IMR-90 (cell line): ENCODE measurements around the gene NFATC1. TPM values are rescaled to one million over a fixed set of nuclear protein-coding genes. Genes with fewer than 3 reads are reported as not detected.
A peak's percentile ranks its signal among the peaks of the same experiment; 100 is the strongest.

Experiments
- ATAC-seq: fragments of 200-7000 bp; cut with Tn5 transposase; 2 replicates; pipeline ENCODE4 v1.9.1; 2020; ENCODE audit warnings: low read depth, mild to moderate bottlenecking, moderate library complexity
- BruUV-seq: library from RNA; stranded (reverse); fragments of 400-500 nt; replicated peaks from 2 replicates; lab custom pipeline; 2021; lab: Mats Ljungman, UMichigan
- CTCF ChIA-PET: fragments of 300-600 bp; formaldehyde crosslinking; extraction: SDS; loops from one replicate; lab custom pipeline; 2021; ENCODE audit warnings: antibody characterized with exemption; lab: Yijun Ruan, JAX
- POLR2A ChIA-PET: fragments of 300-600 bp; sonication (Branson Sonifier 250); formaldehyde crosslinking; loops from one replicate; lab custom pipeline; 2022; ENCODE audit warnings: antibody characterized with exemption; ENCODE audit not compliant: unreplicated experiment; lab: Charles Lee
- DNase-seq: peaks from one replicate; pipeline ENCODE4 v3.0.0; 2013
- H2AFZ ChIP-seq: replicated peaks from 2 replicates; pipeline ENCODE3; 2013; ENCODE audit warnings: low read length, mild to moderate bottlenecking; ENCODE audit not compliant: poor library complexity
- H2AK5ac ChIP-seq: 2 replicates; pipeline ENCODE4 v1.6.1; 2013; ENCODE audit warnings: low read depth, low read length, inconsistent platforms
- H2AK9ac ChIP-seq: replicated peaks from 2 replicates; pipeline ENCODE3; 2013; ENCODE audit warnings: mild to moderate bottlenecking, low read depth, low read length, moderate library complexity; ENCODE audit not compliant: poor library complexity
- H2BK120ac ChIP-seq: 2 replicates; pipeline ENCODE4 v1.6.1; 2013; ENCODE audit warnings: low read depth, low read length, inconsistent platforms
- H2BK15ac ChIP-seq: 3 replicates; pipeline ENCODE4 v1.6.1; 2013; ENCODE audit warnings: low read depth, low read length, inconsistent platforms
- H2BK20ac ChIP-seq: 2 replicates; pipeline ENCODE4 v1.6.1; 2013; ENCODE audit warnings: low read depth, mild to moderate bottlenecking, inconsistent platforms, low read length, moderate library complexity
- H2BK5ac ChIP-seq: 2 replicates; pipeline ENCODE4 v1.6.1; 2013; ENCODE audit warnings: mild to moderate bottlenecking, low read depth, low read length, inconsistent platforms; ENCODE audit not compliant: poor library complexity, severe bottlenecking
- H3K14ac ChIP-seq: replicated peaks from 2 replicates; pipeline ENCODE4 v1.6.1; 2013; ENCODE audit warnings: low read depth, low read length, inconsistent platforms
- H3K18ac ChIP-seq: 2 replicates; pipeline ENCODE4 v1.6.1; 2013; ENCODE audit warnings: low read depth, low read length, control low read depth
- H3K23ac ChIP-seq: 2 replicates; pipeline ENCODE4 v1.6.1; 2013; ENCODE audit warnings: low read depth, low read length, inconsistent platforms
- H3K27ac ChIP-seq: 2 replicates; pipeline ENCODE4 v1.5.1; 2013; ENCODE audit warnings: mild to moderate bottlenecking, control low read depth, low read length; ENCODE audit not compliant: insufficient read depth
- H3K27me3 ChIP-seq: 2 replicates; pipeline ENCODE4 v1.6.1; 2013; ENCODE audit warnings: low read length; ENCODE audit not compliant: control insufficient read depth, insufficient read depth
- H3K36me3 ChIP-seq: 2 replicates; pipeline ENCODE4 v1.6.1; 2013; ENCODE audit warnings: low read length, mixed read lengths; ENCODE audit not compliant: control insufficient read depth, insufficient read depth
- H3K4ac ChIP-seq: 2 replicates; pipeline ENCODE4 v1.6.1; 2013; ENCODE audit warnings: low read depth, low read length, inconsistent platforms
- H3K4me1 ChIP-seq: 2 replicates; pipeline ENCODE4 v1.6.1; 2013; ENCODE audit warnings: low read length, mixed read lengths; ENCODE audit not compliant: control insufficient read depth, insufficient read depth
- H3K4me2 ChIP-seq: 2 replicates; pipeline ENCODE4 v1.6.1; 2013; ENCODE audit warnings: low read depth, mild to moderate bottlenecking, control low read depth, low read length, moderate library complexity
- H3K4me3 ChIP-seq: 2 replicates; pipeline ENCODE4 v1.5.1; 2013; ENCODE audit warnings: low read depth, mild to moderate bottlenecking, control low read depth, low read length, moderate library complexity; ENCODE audit not compliant: insufficient read depth
- H3K56ac ChIP-seq: 2 replicates; pipeline ENCODE4 v1.6.1; 2013; ENCODE audit warnings: low read length, inconsistent platforms; ENCODE audit not compliant: insufficient read depth; ENCODE audit errors: extremely low read depth
- H3K79me1 ChIP-seq, 2 experiments: 2 replicates each; pipeline ENCODE4 v1.6.1; 2013; ENCODE audit warnings: low read length in 2 of 2, inconsistent platforms in 1 of 2, low read depth in 1 of 2
- H3K9ac ChIP-seq: 2 replicates; pipeline ENCODE4 v1.6.1; 2013; ENCODE audit warnings: low read depth, low read length, control low read depth
- H3K9me1 ChIP-seq: 2 replicates; pipeline ENCODE4 v1.6.1; 2013; ENCODE audit warnings: low read length, inconsistent platforms; ENCODE audit not compliant: insufficient read depth
- H3K9me3 ChIP-seq: 2 replicates; pipeline ENCODE4 v1.6.1; 2013; ENCODE audit warnings: low read length; ENCODE audit not compliant: control insufficient read depth, insufficient read depth
- H4K20me1 ChIP-seq: 2 replicates; pipeline ENCODE4 v1.6.1; 2013; ENCODE audit warnings: low read length, inconsistent platforms; ENCODE audit not compliant: insufficient read depth
- H4K5ac ChIP-seq: 2 replicates; pipeline ENCODE4 v1.6.1; 2013; ENCODE audit warnings: mild to moderate bottlenecking, low read depth, low read length, control low read depth
- H4K8ac ChIP-seq, 2 experiments: 2 replicates each; pipeline ENCODE4 v1.6.1; 2013; ENCODE audit warnings: low read depth in 2 of 2, low read length in 2 of 2, control low read depth in 1 of 2, inconsistent platforms in 1 of 2
- H4K91ac ChIP-seq: 2 replicates; pipeline ENCODE4 v1.6.1; 2013; ENCODE audit warnings: low read depth, low read length, inconsistent platforms; ENCODE audit not compliant: insufficient read depth
- BHLHE40 ChIP-seq: fragments of 150-350 bp; IDR thresholded peaks from 2 replicates; pipeline ENCODE4 v1.6.1; 2016; ENCODE audit warnings: mild to moderate bottlenecking, low read depth, low read length
- CEBPB ChIP-seq: IDR thresholded peaks from 2 replicates; pipeline ENCODE4 v1.6.1; 2012; ENCODE audit warnings: low read depth, low read length, improper control_type of control experiment
- CHD1 ChIP-seq: IDR thresholded peaks from 2 replicates; pipeline ENCODE4 v1.6.1; 2012; ENCODE audit warnings: low read depth, low read length, improper control_type of control experiment
- FOS ChIP-seq: fragments of 150-350 bp; IDR thresholded peaks from 2 replicates; pipeline ENCODE4 v1.6.1; 2016; ENCODE audit warnings: low read depth, low read length
- MAFK ChIP-seq: IDR thresholded peaks from 2 replicates; pipeline ENCODE4 v1.6.1; 2012; ENCODE audit warnings: low read depth, low read length, improper control_type of control experiment
- MAZ ChIP-seq: IDR thresholded peaks from 2 replicates; pipeline ENCODE4 v1.6.1; 2012; ENCODE audit warnings: low read depth, mild to moderate bottlenecking, low read length, improper control_type of control experiment, moderate library complexity, borderline replicate concordance
- NFE2L2 ChIP-seq: fragments of 150-350 bp; IDR thresholded peaks from 2 replicates; pipeline ENCODE4 v1.6.1; 2016; ENCODE audit warnings: low read depth, mild to moderate bottlenecking, low read length
- POLR2A ChIP-seq: IDR thresholded peaks from 2 replicates; pipeline ENCODE4 v1.6.1; 2012; ENCODE audit warnings: mild to moderate bottlenecking, low read depth, low read length
- RAD21 ChIP-seq: IDR thresholded peaks from 2 replicates; pipeline ENCODE4 v1.6.1; 2012; ENCODE audit warnings: low read length, improper control_type of control experiment
- RCOR1 ChIP-seq: IDR thresholded peaks from 2 replicates; pipeline ENCODE4 v1.6.1; 2012; ENCODE audit warnings: mild to moderate bottlenecking, low read length, improper control_type of control experiment; ENCODE audit not compliant: insufficient replicate concordance
- RFX5 ChIP-seq: IDR thresholded peaks from 2 replicates; pipeline ENCODE4 v1.8.0; 2012; ENCODE audit warnings: low read depth, mild to moderate bottlenecking, low read length, moderate library complexity
- SMC3 ChIP-seq: fragments of 150-350 bp; IDR thresholded peaks from 2 replicates; pipeline ENCODE4 v1.6.1; 2016; ENCODE audit warnings: low read depth, mild to moderate bottlenecking, antibody characterized with exemption, low read length, moderate library complexity
- USF2 ChIP-seq: fragments of 150-350 bp; IDR thresholded peaks from 2 replicates; pipeline ENCODE4 v1.6.1; 2017; ENCODE audit warnings: mild to moderate bottlenecking, antibody characterized with exemption, low read length, low read depth
- WGBS, 2 experiments: methylation state at CpG; one replicate each; pipeline versions ENCODE4 v1.1.5 to v1.1.7; 2013; ENCODE audit warnings: missing lambda C conversion rate in 2 of 2; ENCODE audit not compliant: insufficient read length in 1 of 2; ENCODE audit errors: extremely low coverage in 2 of 2; 5-methylcytosine and 5-hydroxymethylcytosine counted together
- dilution Hi-C: fragments of 300-500 bp; cut with HindIII; formaldehyde crosslinking; loops from one replicate; pipeline ENCODE4 v1.14.3; 2018; ENCODE audit warnings: low sequenced_read_pairs; ENCODE audit not compliant: unreplicated experiment
- in situ Hi-C: fragments of 300-500 bp; cut with MboI; formaldehyde crosslinking; loops from 3 replicates; pipeline ENCODE4 v1.14.3; 2019; ENCODE audit warnings: low sequenced_read_pairs, inconsistent platforms, mixed read lengths
- intact Hi-C: fragments of 100-400 bp; cut with micrococcal nuclease; formaldehyde crosslinking; loops from 2 replicates; pipeline ENCODE4 v1.10.0; 2022
- polyA plus RNA-seq, 3 experiments: library from polyadenylated mRNA; depleted of rRNA; stranded (reverse); fragments of >200 nt; gene quantifications; 2 replicates each; pipeline ENCODE4 v1.2.3, GENCODE V29; 2012; ENCODE audit warnings: low replicate concordance in 1 of 3
- total RNA-seq: library from RNA; depleted of rRNA; stranded (reverse); fragments of >200 nt; gene quantifications from 2 replicates; pipeline ENCODE4 v1.2.3, GENCODE V29; 2012
- TF ChIP-seq, protein P1 (sequence below): conservative IDR thresholded peaks from 2 replicates; pipeline ENCODE4 v1.5.1; 2012; ENCODE audit warnings: mild to moderate bottlenecking, low read depth, low read length, improper control_type of control experiment
- TF ChIP-seq, protein P2 (sequence below): fragments of 150-350 bp; IDR thresholded peaks from 2 replicates; pipeline ENCODE4 v1.6.1; 2016; ENCODE audit warnings: low read depth, mild to moderate bottlenecking, low read length, moderate library complexity, borderline replicate concordance

Gene NFATC1
- total and polyA plus RNA-seq, 2 of the 4 experiments (the other 2 are of a cell fraction): 0.36 to 1.8 TPM

- peak overlapping the region; percentile 79; the same call in 1 of the 2 replicates for H3K27ac ChIP-seq
- H3K9me1 ChIP-seq: peaks cover 9% of the 10 kb centered on the region
- 0 out of 2 replicates have a peak, but pooled peaks cover 2% of the 10 kb centered on the region for H3K27me3 ChIP-seq
- H2BK20ac ChIP-seq: 0 out of 2 replicates have a peak overlapping the region, but pooled peaks have one; percentile 96
- H2BK120ac ChIP-seq: peak overlapping the region; percentile 98
- H4K5ac ChIP-seq: peak overlapping the region; percentile 36
- no peak overlapping the region for H3K4me3 ChIP-seq
- H3K9me3 ChIP-seq: no peaks in the 10 kb centered on the region
- H3K4ac ChIP-seq: peak overlapping the region; percentile 93
- intact Hi-C loops: no loop called here
- 94% methylated on average over 18 of the region's 24 CpGs; no CpG with 5 or more reads in 1 of the 2 experiments for WGBS, 2 experiments
- dilution Hi-C loops: no loop called here
- peak overlapping the region; percentile 26 for H3K18ac ChIP-seq
- H2AK9ac ChIP-seq: peak overlapping the region; percentile 32
- H4K8ac ChIP-seq: peak overlapping the region; percentile 90 to 97; a peak in 3 of 4 replicates
- no peak overlapping the region for H3K4me2 ChIP-seq
- peak overlapping the region; percentile 94 for H2AFZ ChIP-seq
- ChIA-PET CTCF (interaction anchor here (1.0 kb wide), 1 partner anchor 10 kb away, joined by 4 read pairs; no protein-coding TSS in a partner anchor), POLR2A (no interaction called here)
- BruUV-seq: no TSS peak
- peaks cover 23% of the 10 kb centered on the region for H3K4me1 ChIP-seq
- H4K91ac ChIP-seq: peak overlapping the region; percentile 94; the same call in 1 of the 2 replicates
- peak overlapping the region; percentile 67; the same call in 1 of the 2 replicates for H2AK5ac ChIP-seq
- H3K9ac ChIP-seq: 0 out of 2 replicates have a peak overlapping the region, but pooled peaks have one; percentile 13
- no peak overlapping the region for H3K23ac ChIP-seq
- peak overlapping the region; percentile 86 for H2BK5ac ChIP-seq
- no peak for ATAC-seq
- H3K56ac ChIP-seq: no peak overlapping the region
- no peaks in the 10 kb centered on the region for H3K79me1 ChIP-seq
- DNase-seq: no peak
- peak overlapping the region; percentile 2 for H3K14ac ChIP-seq
- H2BK15ac ChIP-seq: no peak overlapping the region; the same call in 2 of the 3 replicates
- in situ Hi-C loops: no loop called here
- no peaks in the 10 kb centered on the region for H3K36me3 ChIP-seq
- H4K20me1 ChIP-seq: no peaks in the 10 kb centered on the region
- no peak for TF ChIP-seq SMC3
- TF ChIP-seq CHD1: no peak
- TF ChIP-seq BHLHE40: no peak
- no peak for TF ChIP-seq MAFK
- no peak for TF ChIP-seq FOS
- TF ChIP-seq CEBPB: no peak
- TF ChIP-seq MAZ: no peak
- TF ChIP-seq NFE2L2: no peak
- no peak for TF ChIP-seq RAD21
- TF ChIP-seq POLR2A: no peak
- TF ChIP-seq, protein P1, sequence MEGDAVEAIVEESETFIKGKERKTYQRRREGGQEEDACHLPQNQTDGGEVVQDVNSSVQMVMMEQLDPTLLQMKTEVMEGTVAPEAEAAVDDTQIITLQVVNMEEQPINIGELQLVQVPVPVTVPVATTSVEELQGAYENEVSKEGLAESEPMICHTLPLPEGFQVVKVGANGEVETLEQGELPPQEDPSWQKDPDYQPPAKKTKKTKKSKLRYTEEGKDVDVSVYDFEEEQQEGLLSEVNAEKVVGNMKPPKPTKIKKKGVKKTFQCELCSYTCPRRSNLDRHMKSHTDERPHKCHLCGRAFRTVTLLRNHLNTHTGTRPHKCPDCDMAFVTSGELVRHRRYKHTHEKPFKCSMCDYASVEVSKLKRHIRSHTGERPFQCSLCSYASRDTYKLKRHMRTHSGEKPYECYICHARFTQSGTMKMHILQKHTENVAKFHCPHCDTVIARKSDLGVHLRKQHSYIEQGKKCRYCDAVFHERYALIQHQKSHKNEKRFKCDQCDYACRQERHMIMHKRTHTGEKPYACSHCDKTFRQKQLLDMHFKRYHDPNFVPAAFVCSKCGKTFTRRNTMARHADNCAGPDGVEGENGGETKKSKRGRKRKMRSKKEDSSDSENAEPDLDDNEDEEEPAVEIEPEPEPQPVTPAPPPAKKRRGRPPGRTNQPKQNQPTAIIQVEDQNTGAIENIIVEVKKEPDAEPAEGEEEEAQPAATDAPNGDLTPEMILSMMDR: no peak
- no peak for TF ChIP-seq USF2
- TF ChIP-seq, protein P2, sequence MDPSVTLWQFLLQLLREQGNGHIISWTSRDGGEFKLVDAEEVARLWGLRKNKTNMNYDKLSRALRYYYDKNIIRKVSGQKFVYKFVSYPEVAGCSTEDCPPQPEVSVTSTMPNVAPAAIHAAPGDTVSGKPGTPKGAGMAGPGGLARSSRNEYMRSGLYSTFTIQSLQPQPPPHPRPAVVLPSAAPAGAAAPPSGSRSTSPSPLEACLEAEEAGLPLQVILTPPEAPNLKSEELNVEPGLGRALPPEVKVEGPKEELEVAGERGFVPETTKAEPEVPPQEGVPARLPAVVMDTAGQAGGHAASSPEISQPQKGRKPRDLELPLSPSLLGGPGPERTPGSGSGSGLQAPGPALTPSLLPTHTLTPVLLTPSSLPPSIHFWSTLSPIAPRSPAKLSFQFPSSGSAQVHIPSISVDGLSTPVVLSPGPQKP: no peak
- TF ChIP-seq RFX5: no peak
- TF ChIP-seq RCOR1: no peak
Measured at GRCh38 chr18:79566771-79567431, 171.2 kb downstream of the NFATC1 start.
